ENCODE measurements around the gene TMEM151B.

GRCh38 chr6:44327760-44328159 is 57.5 kb downstream of the TMEM151B start:
- TF ChIP-seq POLR2A (IDR thresholded peaks at IDR 0.05; ENCODE audit: low read depth) (no peak), EP300 (IDR thresholded peaks at IDR 0.05) (no peak), CTCF (IDR thresholded peaks at IDR 0.05) (no peak), POLR2AphosphoS5 (IDR thresholded peaks at IDR 0.05) (no peak)

Data from esophagus muscularis mucosa (tissue), 4 donors.